ENCODE results near the gene DCLK1.

The DCLK1 gene

GRCh38 chr13:35767256-35767976, 363.8 kb downstream of the DCLK1 start:
- H3K4me3 Mint-ChIP-seq: no peak overlapping the region
- no peaks in the 10 kb centered on the region for H3K36me3 Mint-ChIP-seq (ENCODE audit: low read depth)
- H3K27me3 Mint-ChIP-seq: no peaks in the 10 kb centered on the region
- ATAC-seq: no peak
- H3K4me1 Mint-ChIP-seq: no peaks in the 10 kb centered on the region
- no peak overlapping the region for H3K27ac Mint-ChIP-seq
- no peak for DNase-seq
- no peaks in the 10 kb centered on the region for H3K9me3 Mint-ChIP-seq

- H3K4me3 Mint-ChIP-seq: no peak overlapping the region
- DNase-seq: no peak
- H3K9me3 Mint-ChIP-seq: no peaks in the 10 kb centered on the region
- no peaks in the 10 kb centered on the region for H3K4me1 Mint-ChIP-seq
- H3K36me3 Mint-ChIP-seq (ENCODE audit: low read depth): no peaks in the 10 kb centered on the region
- no peak for ATAC-seq
- H3K27ac Mint-ChIP-seq: no peak overlapping the region
- no peaks in the 10 kb centered on the region for H3K27me3 Mint-ChIP-seq
Measured at GRCh38 chr13:35766663-35767062, 364.5 kb downstream of the DCLK1 start.

- Mint-ChIP-seq H3K9me3 (no peaks in the 10 kb centered on the region), H3K36me3 (ENCODE audit: low read depth) (no peaks in the 10 kb centered on the region), H3K4me1 (no peaks in the 10 kb centered on the region), H3K4me3 (no peak overlapping the region), H3K27me3 (no peaks in the 10 kb centered on the region), H3K27ac (no peak overlapping the region)
- no peak for ATAC-seq
- DNase-seq: no peak
Measured at GRCh38 chr13:35765941-35766340, 365.2 kb downstream of the DCLK1 start.

GRCh38 chr13:35765366-35765765, 365.8 kb downstream of the DCLK1 start:
- ATAC-seq: no peak
- no peaks in the 10 kb centered on the region for H3K27me3 Mint-ChIP-seq
- DNase-seq: no peak
- H3K9me3 Mint-ChIP-seq: no peaks in the 10 kb centered on the region
- H3K4me1 Mint-ChIP-seq: no peaks in the 10 kb centered on the region
- H3K4me3 Mint-ChIP-seq: no peak overlapping the region
- H3K36me3 Mint-ChIP-seq (ENCODE audit: low read depth): no peaks in the 10 kb centered on the region
- no peak overlapping the region for H3K27ac Mint-ChIP-seq

- Mint-ChIP-seq H3K9me3 (peaks cover 5% of the 10 kb centered on the region), H3K27me3 (no peaks in the 10 kb centered on the region), H3K36me3 (ENCODE audit: low read depth) (no peaks in the 10 kb centered on the region), H3K4me3 (no peak overlapping the region), H3K27ac (no peak overlapping the region), H3K4me1 (no peaks in the 10 kb centered on the region)
- ATAC-seq: no peak
- DNase-seq: no peak
Measured at GRCh38 chr13:35764326-35765015, 366.7 kb downstream of the DCLK1 start.

- Mint-ChIP-seq H3K27ac (no peak overlapping the region), H3K4me1 (no peaks in the 10 kb centered on the region), H3K4me3 (no peak overlapping the region), H3K36me3 (ENCODE audit: low read depth) (no peaks in the 10 kb centered on the region), H3K27me3 (no peaks in the 10 kb centered on the region), H3K9me3 (peaks cover 9% of the 10 kb centered on the region)
- no peak for ATAC-seq
- DNase-seq: no peak
Measured at GRCh38 chr13:35763782-35764123, 367.4 kb downstream of the DCLK1 start.

GRCh38 chr13:35763060-35763781, 368.0 kb downstream of the DCLK1 start:
- Mint-ChIP-seq H3K27ac (no peak overlapping the region), H3K27me3 (no peaks in the 10 kb centered on the region), H3K4me3 (no peak overlapping the region), H3K4me1 (no peaks in the 10 kb centered on the region), H3K36me3 (ENCODE audit: low read depth) (no peaks in the 10 kb centered on the region), H3K9me3 (peaks cover 15% of the 10 kb centered on the region)
- DNase-seq (no peak), ATAC-seq (no peak)

- Mint-ChIP-seq H3K36me3 (ENCODE audit: low read depth) (no peaks in the 10 kb centered on the region), H3K4me1 (no peaks in the 10 kb centered on the region), H3K9me3 (peaks cover 20% of the 10 kb centered on the region), H3K27me3 (peaks cover 2% of the 10 kb centered on the region), H3K27ac (no peak overlapping the region), H3K4me3 (no peak overlapping the region)
- no peak for DNase-seq
- no peak for ATAC-seq
Measured at GRCh38 chr13:35761440-35762252, 369.5 kb downstream of the DCLK1 start.

GRCh38 chr13:35760735-35761281, 370.4 kb downstream of the DCLK1 start:
- H3K4me3 Mint-ChIP-seq: no peak overlapping the region
- no peaks in the 10 kb centered on the region for H3K36me3 Mint-ChIP-seq (ENCODE audit: low read depth)
- peaks cover 21% of the 10 kb centered on the region for H3K9me3 Mint-ChIP-seq
- no peak overlapping the region for H3K27ac Mint-ChIP-seq
- DNase-seq (no peak), ATAC-seq (no peak)
- peaks cover 2% of the 10 kb centered on the region for H3K27me3 Mint-ChIP-seq
- no peaks in the 10 kb centered on the region for H3K4me1 Mint-ChIP-seq

- no peak overlapping the region for H3K27ac Mint-ChIP-seq
- DNase-seq: no peak
- H3K36me3 Mint-ChIP-seq (ENCODE audit: low read depth): no peaks in the 10 kb centered on the region
- no peak for ATAC-seq
- H3K4me3 Mint-ChIP-seq: no peak overlapping the region
- H3K27me3 Mint-ChIP-seq: no peaks in the 10 kb centered on the region
- peaks cover 7% of the 10 kb centered on the region for H3K9me3 Mint-ChIP-seq
- H3K4me1 Mint-ChIP-seq: no peaks in the 10 kb centered on the region
Measured at GRCh38 chr13:35747594-35747993, 383.6 kb downstream of the DCLK1 start.

- Mint-ChIP-seq H3K9me3 (peaks cover 11% of the 10 kb centered on the region), H3K27me3 (no peaks in the 10 kb centered on the region), H3K4me3 (no peak overlapping the region), H3K27ac (no peak overlapping the region), H3K36me3 (ENCODE audit: low read depth) (no peaks in the 10 kb centered on the region), H3K4me1 (no peaks in the 10 kb centered on the region)
- ATAC-seq (no peak), DNase-seq (no peak)
Measured at GRCh38 chr13:35744566-35745178, 386.5 kb downstream of the DCLK1 start.

- H3K36me3 Mint-ChIP-seq (ENCODE audit: low read depth): no peaks in the 10 kb centered on the region
- DNase-seq (no peak), ATAC-seq (no peak)
- peaks cover 8% of the 10 kb centered on the region for H3K9me3 Mint-ChIP-seq
- no peaks in the 10 kb centered on the region for H3K27me3 Mint-ChIP-seq
- no peaks in the 10 kb centered on the region for H3K4me1 Mint-ChIP-seq
- no peak overlapping the region for H3K4me3 Mint-ChIP-seq
- H3K27ac Mint-ChIP-seq: no peak overlapping the region
Measured at GRCh38 chr13:35744144-35744543, 387.0 kb downstream of the DCLK1 start.

- H3K27ac Mint-ChIP-seq: no peak overlapping the region
- no peaks in the 10 kb centered on the region for H3K27me3 Mint-ChIP-seq
- DNase-seq (no peak), ATAC-seq (no peak)
- no peaks in the 10 kb centered on the region for H3K36me3 Mint-ChIP-seq (ENCODE audit: low read depth)
- H3K9me3 Mint-ChIP-seq: peaks cover 8% of the 10 kb centered on the region
- no peaks in the 10 kb centered on the region for H3K4me1 Mint-ChIP-seq
- no peak overlapping the region for H3K4me3 Mint-ChIP-seq
Measured at GRCh38 chr13:35743165-35743564, 388.0 kb downstream of the DCLK1 start.

GRCh38 chr13:35741657-35742056, 389.5 kb downstream of the DCLK1 start:
- peaks cover 8% of the 10 kb centered on the region for H3K9me3 Mint-ChIP-seq
- no peak overlapping the region for H3K27ac Mint-ChIP-seq
- H3K27me3 Mint-ChIP-seq: no peaks in the 10 kb centered on the region
- ATAC-seq: no peak
- no peaks in the 10 kb centered on the region for H3K36me3 Mint-ChIP-seq (ENCODE audit: low read depth)
- no peaks in the 10 kb centered on the region for H3K4me1 Mint-ChIP-seq
- no peak overlapping the region for H3K4me3 Mint-ChIP-seq
- DNase-seq: no peak
